T-helper 1 cell (primary cell): Measurements from ENCODE around the gene ZGPAT.
"Not testable (repeated sequence)": the region's sequence is repeated elsewhere in the genome, so short reads cannot be mapped to it uniquely, and the experiment has no call there.

ENCODE experiments used
- DNase-seq, 5 donors: peaks; one replicate each; pipeline ENCODE4 v3.0.0-alpha.2; 2012 to 2020
- total RNA-seq, 4 donors: gene quantifications; one replicate each; lab custom pipeline; 2026; lab: John Stamatoyannopoulos, UW

ZGPAT gene, protein sequence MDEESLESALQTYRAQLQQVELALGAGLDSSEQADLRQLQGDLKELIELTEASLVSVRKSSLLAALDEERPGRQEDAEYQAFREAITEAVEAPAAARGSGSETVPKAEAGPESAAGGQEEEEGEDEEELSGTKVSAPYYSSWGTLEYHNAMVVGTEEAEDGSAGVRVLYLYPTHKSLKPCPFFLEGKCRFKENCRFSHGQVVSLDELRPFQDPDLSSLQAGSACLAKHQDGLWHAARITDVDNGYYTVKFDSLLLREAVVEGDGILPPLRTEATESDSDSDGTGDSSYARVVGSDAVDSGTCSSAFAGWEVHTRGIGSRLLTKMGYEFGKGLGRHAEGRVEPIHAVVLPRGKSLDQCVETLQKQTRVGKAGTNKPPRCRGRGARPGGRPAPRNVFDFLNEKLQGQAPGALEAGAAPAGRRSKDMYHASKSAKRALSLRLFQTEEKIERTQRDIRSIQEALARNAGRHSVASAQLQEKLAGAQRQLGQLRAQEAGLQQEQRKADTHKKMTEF
- 11.6 to 19.8 (median 15.5) reads per million in 4 donors for total RNA-seq

GRCh38 chr20:63707558-63708300, at the start of gene ZGPAT, which contains the start of gene ARFRP1:
Gene ZGPAT (plus strand): TSS chr20:63708039. CDS start chr20:63708581, 542 bp downstream.
Gene ARFRP1 (minus strand): TSS chr20:63707976. CDS start chr20:63707091, 885 bp downstream.
- DNase-seq: peak; percentile 71 to 91 (median 80)

- DNase-seq: no peak
These were observed 49.1 kb upstream of the ZGPAT start for GRCh38 chr20:63658749-63659187.

- no peak for DNase-seq
These were observed 48.5 kb upstream of the ZGPAT start for GRCh38 chr20:63659370-63659769.

GRCh38 chr20:63660174-63660573, 47.7 kb upstream of the ZGPAT start:
- DNase-seq: not testable (repeated sequence)

DNA sequence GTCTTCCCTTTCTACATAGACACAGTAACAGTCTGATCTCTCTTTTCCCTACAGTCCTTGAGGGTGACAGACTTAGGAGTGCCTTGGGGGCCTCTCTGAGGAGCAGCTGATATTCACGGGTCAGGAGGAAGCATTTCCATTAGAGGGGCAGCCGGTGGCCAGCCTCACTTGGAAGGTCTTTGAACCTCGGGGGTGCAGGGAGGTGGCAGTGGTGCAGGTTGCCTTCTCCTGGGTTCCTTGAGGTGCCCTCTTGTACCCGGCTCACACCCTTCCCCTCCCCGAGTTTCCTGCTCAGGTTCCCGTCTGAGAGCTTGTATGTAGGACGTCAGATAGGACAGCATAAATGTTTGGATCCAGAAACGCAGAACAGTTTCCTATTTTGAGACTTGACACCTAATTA, 47.2 kb upstream of the ZGPAT start:
- DNase-seq: no peak

DNA sequence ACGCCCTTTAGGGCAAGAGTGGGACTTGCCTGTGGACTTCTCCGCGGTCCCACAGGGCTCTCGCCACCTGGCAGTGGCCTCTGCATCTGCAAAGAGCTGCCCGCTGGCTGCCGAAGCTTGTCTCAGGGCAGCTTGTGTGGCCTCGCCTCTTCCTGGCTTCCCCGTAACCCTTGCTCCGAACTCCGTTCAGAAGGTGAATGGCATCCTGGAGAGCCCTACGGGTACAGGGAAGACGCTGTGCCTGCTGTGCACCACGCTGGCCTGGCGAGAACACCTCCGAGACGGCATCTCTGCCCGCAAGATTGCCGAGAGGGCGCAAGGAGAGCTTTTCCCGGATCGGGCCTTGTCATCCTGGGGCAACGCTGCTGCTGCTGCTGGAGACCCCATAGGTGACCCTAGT, 46.7 kb upstream of the ZGPAT start:
- DNase-seq: no peak

DNA sequence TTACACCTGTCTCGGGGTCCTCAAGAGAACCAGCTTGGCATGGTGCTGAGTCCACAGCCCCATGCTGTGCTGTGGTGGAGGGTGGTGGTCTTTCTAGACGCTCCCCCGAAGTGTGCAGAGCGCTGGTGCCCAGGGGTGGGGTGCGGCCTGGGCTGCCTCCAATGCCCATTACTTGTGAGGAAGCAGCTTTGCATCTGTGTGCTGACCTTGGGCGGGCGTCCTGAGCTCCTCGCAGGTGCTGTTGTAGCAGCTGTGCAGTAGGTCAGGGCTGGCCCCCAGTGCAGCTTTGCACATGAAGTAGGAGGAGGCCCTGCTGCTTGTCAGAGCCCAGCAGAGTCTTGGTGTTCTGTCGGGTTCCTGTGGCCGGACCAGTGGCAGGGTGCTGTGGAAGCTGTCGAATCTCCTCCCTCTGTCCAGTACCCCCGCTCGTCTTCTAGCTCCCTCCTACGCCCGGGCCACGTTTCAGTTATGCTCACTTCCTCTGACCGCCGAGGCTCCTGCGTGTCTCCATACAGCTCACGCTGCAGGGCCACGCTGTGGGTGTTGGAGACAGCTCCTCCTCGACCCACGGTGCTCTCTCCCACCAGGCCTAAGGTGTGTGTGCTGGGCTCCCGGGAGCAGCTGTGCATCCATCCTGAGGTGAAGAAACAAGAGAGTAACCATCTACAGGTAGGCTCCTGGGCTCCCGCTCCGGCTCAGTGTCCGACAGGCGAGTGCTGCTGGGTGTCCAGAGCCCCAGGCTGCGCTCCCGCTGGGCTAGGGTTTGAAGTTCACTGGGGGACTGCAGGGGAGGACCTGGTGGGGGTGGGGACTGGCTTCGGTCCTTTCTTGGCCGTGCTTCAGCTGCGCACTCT, 45.7 kb upstream of the ZGPAT start:
- DNase-seq: no peak

- DNase-seq: no peak
These were observed 45.0 kb upstream of the ZGPAT start for GRCh38 chr20:63662813-63663189.

DNA sequence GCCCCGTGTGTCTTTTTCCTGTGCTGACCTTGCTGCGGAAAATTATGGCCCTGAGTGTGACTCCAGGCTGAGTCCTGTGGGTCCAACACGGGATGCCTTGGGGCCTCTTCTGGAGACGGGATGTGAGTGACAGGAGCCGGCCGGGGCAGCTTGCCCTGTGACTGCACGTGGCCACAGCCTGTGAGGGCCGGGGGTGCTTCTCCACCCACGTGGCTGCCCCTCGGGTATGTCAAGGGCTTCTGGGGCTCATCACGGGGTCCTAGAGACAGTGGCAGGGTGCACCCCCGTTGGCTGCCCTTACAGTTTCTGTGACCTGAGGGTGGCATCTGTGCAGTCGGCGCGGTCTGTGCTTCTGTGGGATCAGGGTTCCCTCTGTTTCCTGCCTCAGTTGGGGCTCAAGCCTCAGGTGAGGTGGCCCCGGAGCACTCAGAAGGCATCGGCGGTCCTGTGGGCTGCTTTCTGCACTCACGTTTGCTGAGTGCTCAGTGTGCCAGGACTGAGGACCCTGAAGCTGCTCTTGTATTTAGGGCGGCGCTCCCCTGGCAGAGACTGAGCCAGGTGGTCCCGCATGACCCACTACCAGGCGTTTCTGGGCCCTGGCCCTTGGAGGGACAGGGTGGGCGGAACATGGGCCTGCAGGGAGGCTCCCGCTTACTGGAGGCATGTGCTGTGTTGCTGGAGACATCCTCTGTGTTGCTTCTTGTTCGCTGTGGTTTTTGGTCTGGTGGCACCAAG, 44.3 kb upstream of the ZGPAT start:
- no peak for DNase-seq

DNA sequence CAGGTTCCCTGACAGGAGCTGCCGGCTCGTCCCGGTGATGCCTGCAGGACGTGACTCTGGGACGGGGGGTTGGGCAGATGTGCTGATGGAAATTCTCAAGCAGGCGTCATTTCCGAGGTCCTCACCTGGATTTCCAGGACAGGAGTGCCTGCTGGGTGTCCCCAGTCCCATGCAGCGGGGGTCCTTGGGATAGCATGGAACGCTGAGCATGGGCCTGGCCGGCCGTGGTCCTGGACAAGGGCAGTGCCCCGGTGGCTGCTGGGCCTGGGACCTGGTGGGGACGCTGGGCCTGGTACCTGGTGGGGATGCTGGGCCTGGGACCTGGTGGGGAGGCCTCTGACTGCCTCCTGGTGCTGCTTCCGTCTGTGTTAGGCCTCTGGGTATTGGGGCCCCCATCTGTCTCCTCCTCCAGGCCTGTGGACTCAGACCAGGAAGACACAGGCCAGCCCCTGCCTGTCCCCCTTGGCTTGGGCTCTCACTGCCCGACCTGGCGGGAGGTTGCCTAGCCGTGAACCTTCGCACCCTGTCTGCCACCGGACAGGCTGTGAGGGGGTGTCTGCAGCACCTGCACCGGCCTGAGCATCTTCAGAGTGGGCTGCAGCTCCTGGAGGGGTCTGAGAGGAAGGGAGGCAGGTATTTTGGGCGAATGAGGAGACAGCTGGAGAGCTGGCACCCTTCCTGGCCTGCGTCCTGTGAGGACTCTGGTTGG, 43.5 kb upstream of the ZGPAT start:
- no peak for DNase-seq

DNA sequence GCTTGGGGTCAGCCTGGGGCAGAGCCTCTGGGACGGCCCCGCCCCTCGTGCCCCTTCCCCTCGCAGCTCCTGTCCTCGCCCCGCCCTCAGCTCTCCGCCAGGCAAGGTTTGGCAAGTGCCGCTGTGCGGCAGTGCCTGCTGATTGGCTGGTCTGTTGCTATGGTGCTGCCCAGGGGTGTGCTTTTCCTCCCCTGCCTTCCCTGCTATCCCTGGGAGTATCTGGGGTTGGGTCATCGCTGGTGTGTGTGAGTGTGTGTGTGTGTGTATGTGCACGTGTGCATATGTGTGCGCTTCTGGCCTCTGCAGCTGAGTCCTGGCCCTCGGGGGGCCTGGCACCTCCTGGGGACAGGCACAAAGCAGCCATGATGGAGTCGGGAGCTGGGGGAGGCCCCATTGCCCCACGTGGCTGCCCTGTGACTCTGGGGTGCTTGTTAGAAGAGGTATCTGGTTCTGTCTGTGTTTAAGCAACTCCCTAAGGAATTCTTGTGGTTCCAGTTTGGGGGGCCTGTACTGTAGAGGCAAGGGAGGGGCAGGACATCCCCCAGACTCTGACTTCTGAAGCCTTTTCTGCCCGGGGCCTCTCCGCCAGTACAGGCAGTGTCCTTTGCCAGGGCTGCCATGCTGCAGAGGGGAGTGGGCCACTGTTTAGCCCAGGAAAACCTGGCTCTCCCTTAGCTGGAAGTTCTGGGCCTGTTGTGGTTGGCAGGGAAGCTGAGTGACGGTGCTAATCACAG, 42.8 kb upstream of the ZGPAT start:
- no peak for DNase-seq

DNA sequence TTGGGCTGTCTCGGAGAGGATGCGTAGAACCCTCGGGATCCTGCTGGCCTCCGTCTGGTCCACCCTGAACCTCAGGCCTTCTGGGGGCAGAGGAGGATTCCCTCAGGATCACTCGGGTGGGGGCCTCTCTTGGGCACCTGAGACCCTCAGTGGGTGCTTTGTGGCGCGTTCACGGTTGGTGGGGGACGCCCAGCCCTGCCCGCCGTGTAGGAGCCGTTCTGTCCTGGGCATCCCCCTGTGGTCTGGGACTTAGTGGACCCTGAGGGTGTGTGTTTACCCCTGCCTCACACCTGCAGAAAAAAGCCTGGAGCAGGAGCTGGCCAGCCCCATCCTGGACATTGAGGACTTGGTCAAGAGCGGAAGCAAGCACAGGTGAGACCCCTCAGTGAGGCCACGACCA, 42.1 kb upstream of the ZGPAT start:
- no peak for DNase-seq

- DNase-seq: no peak
These were observed 40.0 kb upstream of the ZGPAT start for GRCh38 chr20:63667858-63668257.

DNA sequence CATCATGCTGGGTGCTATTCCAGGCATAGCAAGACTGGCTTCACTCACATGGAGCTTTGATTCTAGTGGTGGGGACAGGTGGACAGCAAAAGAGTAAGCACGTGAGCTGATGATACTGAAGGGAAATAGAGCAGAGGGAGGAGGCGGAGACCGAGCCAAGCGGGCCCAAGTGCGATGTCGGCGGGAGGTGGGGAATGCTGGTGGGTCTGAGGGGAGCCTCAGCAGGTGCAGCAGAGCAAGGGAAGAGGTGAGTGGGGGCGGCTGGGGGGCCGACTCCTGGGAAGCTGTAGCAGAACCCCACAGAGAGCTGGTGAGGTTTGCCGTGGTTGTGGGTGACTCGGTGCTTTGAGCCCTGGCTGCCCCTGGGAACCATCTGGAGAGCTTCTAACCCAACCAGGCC, 39.5 kb upstream of the ZGPAT start:
- DNase-seq: no peak

DNA sequence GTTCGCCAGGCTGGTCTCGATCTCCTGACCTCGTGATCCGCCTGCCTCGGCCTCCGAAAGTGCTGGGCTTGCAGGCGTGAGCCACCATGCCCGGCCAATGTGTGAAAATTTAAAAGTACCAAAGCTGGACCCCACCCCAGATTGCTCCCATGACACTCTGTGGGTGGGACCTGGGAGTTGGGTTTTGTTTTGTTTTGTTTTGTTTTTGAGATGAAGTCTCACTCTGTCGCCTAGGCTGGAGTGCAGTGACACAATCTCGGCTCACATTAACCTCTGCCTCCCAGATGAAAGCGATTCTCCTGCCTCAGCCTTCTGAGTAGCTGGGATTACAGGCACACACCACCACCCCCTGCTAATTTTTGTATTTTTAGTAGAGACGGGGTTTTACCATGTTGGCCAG, 36.1 kb upstream of the ZGPAT start:
- not testable (repeated sequence) for DNase-seq

- no peak for DNase-seq
These were observed 35.2 kb upstream of the ZGPAT start for GRCh38 chr20:63672666-63673065.

DNA sequence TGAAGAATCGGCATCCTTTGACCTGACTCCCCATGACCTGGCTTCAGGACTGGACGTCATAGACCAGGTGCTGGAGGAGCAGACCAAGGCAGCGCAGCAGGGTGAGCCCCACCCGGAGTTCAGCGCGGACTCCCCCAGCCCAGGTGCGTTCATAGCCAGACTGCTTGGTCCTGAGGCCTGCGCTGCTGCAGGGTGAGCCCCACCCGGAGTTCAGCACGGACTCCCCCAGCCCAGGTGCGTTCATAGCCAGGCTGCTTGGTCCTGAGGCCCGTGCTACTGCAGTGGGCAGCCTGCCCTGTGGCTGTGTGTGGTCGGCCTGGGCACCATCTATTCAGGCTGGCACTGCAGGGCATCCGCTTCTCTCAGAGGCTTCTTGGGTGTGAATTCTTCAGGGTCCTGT, 33.9 kb upstream of the ZGPAT start:
- DNase-seq: no peak

DNA sequence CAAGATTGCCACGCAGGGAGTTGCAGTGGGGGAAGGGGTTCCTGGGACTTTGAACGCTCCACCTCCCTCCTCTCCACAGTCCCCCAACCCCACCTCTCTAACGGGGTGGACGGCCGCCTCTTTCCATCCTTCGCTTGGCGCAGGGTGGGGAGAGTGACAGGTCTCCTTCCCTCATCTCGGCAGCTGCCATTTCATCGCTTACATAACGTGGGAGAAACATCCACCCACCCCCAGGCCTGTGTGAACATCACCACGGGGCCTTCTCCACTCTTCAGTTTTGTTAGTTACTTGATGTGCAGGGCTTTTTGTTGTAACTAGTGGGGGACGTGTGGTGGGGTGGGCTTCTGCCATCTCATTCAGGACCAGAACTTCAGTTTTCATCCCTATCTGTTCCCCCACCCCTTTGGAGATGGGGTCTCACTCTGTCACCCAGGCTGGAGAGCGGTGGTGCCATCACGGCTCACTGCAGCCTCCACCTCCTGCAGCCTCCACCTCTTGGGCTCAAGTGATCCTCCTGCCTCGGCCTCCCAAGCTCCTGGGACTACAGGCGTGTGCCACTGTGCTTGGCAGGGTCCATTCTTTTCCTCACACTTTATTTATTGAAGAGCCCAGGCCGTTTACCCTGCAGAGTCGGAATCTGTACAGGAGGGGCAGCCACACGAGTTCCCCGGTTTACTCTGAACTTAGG, 32.0 kb upstream of the ZGPAT start:
- no peak for DNase-seq

GRCh38 chr20:63678071-63678470, 29.8 kb upstream of the ZGPAT start:
- no peak for DNase-seq
